Activated T-helper 17 cell treated with anti-CD3 and anti-CD28 coated beads, Interleukin-2, amount 50 U/mL, for 72 hours (primary cell): Measurements from ENCODE around the gene NFATC3. TPM values are rescaled to one million over a fixed set of nuclear protein-coding genes. Genes with fewer than 3 reads are reported as not detected.

Experiments
- ATAC-seq: fragments of 150-1000 bp; cut with Tn5 transposase; replicated peaks from 2 replicates; pipeline ENCODE4 v1.10.0; 2021; ENCODE audit warnings: mild to moderate bottlenecking, moderate library complexity
- H3K27ac Mint-ChIP-seq: one replicate; pipeline ENCODE4 v1.8.0; 2022; ENCODE audit warnings: mixed read lengths
- H3K27me3 Mint-ChIP-seq: one replicate; pipeline ENCODE4 v1.8.0; 2022; ENCODE audit warnings: mixed read lengths
- H3K36me3 Mint-ChIP-seq: one replicate; pipeline ENCODE4 v1.8.0; 2022; ENCODE audit warnings: low read depth, mild to moderate bottlenecking, mixed read lengths
- H3K4me1 Mint-ChIP-seq: one replicate; pipeline ENCODE4 v1.8.0; 2022; ENCODE audit warnings: mixed read lengths
- H3K4me3 Mint-ChIP-seq: one replicate; pipeline ENCODE4 v1.8.0; 2022; ENCODE audit warnings: mild to moderate bottlenecking, mixed read lengths
- H3K9me3 Mint-ChIP-seq: one replicate; pipeline ENCODE4 v1.8.0; 2022; ENCODE audit warnings: mixed read lengths
- total RNA-seq, 2 donors: library from RNA; stranded (reverse); gene quantifications; one replicate each; pipeline ENCODE4 v1.2.3, GENCODE V29; 2022

The NFATC3 gene
- total RNA-seq, 2 donors from 2014 or later, result 71.1 to 78.1 TPM

GRCh38 chr16:68269793-68270192, 184.6 kb downstream of the NFATC3 start:
- Mint-ChIP-seq H3K4me1 (peaks cover 48% of the 10 kb centered on the region), H3K4me3 (peak overlapping the region; percentile 71), H3K27ac (peak overlapping the region; percentile 90), H3K27me3 (no peaks in the 10 kb centered on the region), H3K9me3 (no peaks in the 10 kb centered on the region), H3K36me3 (peaks cover 97% of the 10 kb centered on the region)
- no peak for ATAC-seq

- peaks cover 97% of the 10 kb centered on the region for H3K36me3 Mint-ChIP-seq
- H3K4me3 Mint-ChIP-seq, result peak overlapping the region; percentile 71
- H3K27ac Mint-ChIP-seq, result peak overlapping the region; percentile 90
- H3K27me3 Mint-ChIP-seq, result no peaks in the 10 kb centered on the region
- ATAC-seq, result peak; percentile 68
- no peaks in the 10 kb centered on the region for H3K9me3 Mint-ChIP-seq
- peaks cover 46% of the 10 kb centered on the region for H3K4me1 Mint-ChIP-seq
These were observed 185.2 kb downstream of the NFATC3 start for GRCh38 chr16:68270353-68270752.

GRCh38 chr16:68272507-68273209, 187.5 kb downstream of the NFATC3 start:
- Mint-ChIP-seq H3K4me1 (peaks cover 45% of the 10 kb centered on the region), H3K4me3 (peak overlapping the region; percentile 80), H3K27ac (peak overlapping the region; percentile 89), H3K27me3 (no peaks in the 10 kb centered on the region), H3K36me3 (peaks cover 96% of the 10 kb centered on the region), H3K9me3 (no peaks in the 10 kb centered on the region)
- peak; percentile 36 for ATAC-seq

GRCh38 chr16:68273459-68273858, 188.3 kb downstream of the NFATC3 start:
- Mint-ChIP-seq H3K36me3 (peaks cover 88% of the 10 kb centered on the region), H3K27ac (peak overlapping the region; percentile 89), H3K4me1 (peaks cover 40% of the 10 kb centered on the region), H3K4me3 (peak overlapping the region; percentile 80), H3K9me3 (no peaks in the 10 kb centered on the region), H3K27me3 (no peaks in the 10 kb centered on the region)
- no peak for ATAC-seq

- no peaks in the 10 kb centered on the region for H3K9me3 Mint-ChIP-seq
- H3K36me3 Mint-ChIP-seq, result peaks cover 83% of the 10 kb centered on the region
- H3K27me3 Mint-ChIP-seq, result no peaks in the 10 kb centered on the region
- ATAC-seq, result peak; percentile 30
- H3K27ac Mint-ChIP-seq, result peak overlapping the region; percentile 89
- peak overlapping the region; percentile 80 for H3K4me3 Mint-ChIP-seq
- H3K4me1 Mint-ChIP-seq, result peaks cover 40% of the 10 kb centered on the region
These were observed 188.7 kb downstream of the NFATC3 start for GRCh38 chr16:68273896-68274295.

GRCh38 chr16:68274441-68274840, 189.3 kb downstream of the NFATC3 start:
- ATAC-seq, result no peak
- Mint-ChIP-seq H3K36me3 (peaks cover 83% of the 10 kb centered on the region), H3K4me3 (peak overlapping the region; percentile 80), H3K27ac (peak overlapping the region; percentile 89), H3K27me3 (no peaks in the 10 kb centered on the region), H3K9me3 (no peaks in the 10 kb centered on the region), H3K4me1 (peaks cover 34% of the 10 kb centered on the region)

GRCh38 chr16:68275611-68276191, 190.5 kb downstream of the NFATC3 start:
- no peaks in the 10 kb centered on the region for H3K9me3 Mint-ChIP-seq
- H3K27me3 Mint-ChIP-seq, result no peaks in the 10 kb centered on the region
- peaks cover 32% of the 10 kb centered on the region for H3K4me1 Mint-ChIP-seq
- peaks cover 80% of the 10 kb centered on the region for H3K36me3 Mint-ChIP-seq
- peak overlapping the region; percentile 80 for H3K4me3 Mint-ChIP-seq
- peak overlapping the region; percentile 86 for H3K27ac Mint-ChIP-seq
- ATAC-seq, result peak; percentile 88

GRCh38 chr16:68276223-68276622, 191.1 kb downstream of the NFATC3 start:
- peaks cover 80% of the 10 kb centered on the region for H3K36me3 Mint-ChIP-seq

More at GRCh38 chr16:68276223-68276622, 191.1 kb downstream of the NFATC3 start:
- Mint-ChIP-seq H3K9me3 (no peaks in the 10 kb centered on the region), H3K4me3 (peak overlapping the region; percentile 80), H3K4me1 (peaks cover 34% of the 10 kb centered on the region), H3K27me3 (no peaks in the 10 kb centered on the region), H3K27ac (peak overlapping the region; percentile 86)
- ATAC-seq, result no peak

Other genes with a start within 250 kb of the NFATC3 start
- gene THAP11, start 243.1 kb upstream of the NFATC3 start, total RNA-seq, result 10 to 100 TPM; 29.9 to 51.6 TPM
- gene NUTF2, start 238.4 kb upstream of the NFATC3 start, total RNA-seq, result 100 to 1,000 TPM in 1 of 2 donors, 10 to 100 TPM in 1; 82.9 to 175 TPM
- 10 to 100 TPM; 61.4 to 64.2 TPM for gene CENPT, start 237.7 kb upstream of the NFATC3 start, total RNA-seq
- 100 to 1,000 TPM; 101 to 137 TPM for gene EDC4, start 212.3 kb upstream of the NFATC3 start, total RNA-seq
- 1 to 10 TPM in 1 of 2 donors, not detected in 1; 1.2 TPM for gene NRN1L, start 200.5 kb upstream of the NFATC3 start, total RNA-seq
- 10 to 100 TPM in 1 of 2 donors, 1 to 10 TPM in 1; 7.5 to 11.8 TPM for gene PSKH1, start 192.1 kb upstream of the NFATC3 start, total RNA-seq
- gene CTRL, start 153.5 kb upstream of the NFATC3 start, total RNA-seq, result 1 to 10 TPM; 4.0 to 6.1 TPM
- 100 to 1,000 TPM; 201 to 217 TPM for gene PSMB10, start 148.5 kb upstream of the NFATC3 start, total RNA-seq
- gene LCAT, start 141.2 kb upstream of the NFATC3 start, total RNA-seq, result 10 to 100 TPM; 15.0 to 19.1 TPM
- gene SLC12A4, start 116.7 kb upstream of the NFATC3 start, total RNA-seq, result 10 to 100 TPM; 34.6 to 47.0 TPM
- gene DPEP3, start 104.9 kb upstream of the NFATC3 start, total RNA-seq, result under 1 TPM in 1 of 2 donors, not detected in 1; 0.19 TPM
- gene DPEP2, start 85.9 kb upstream of the NFATC3 start, total RNA-seq, result 1 to 10 TPM; 2.8 to 7.3 TPM
- gene DPEP2NB, start 69.5 kb upstream of the NFATC3 start, total RNA-seq, result not detected
- gene DDX28, start 62.1 kb upstream of the NFATC3 start, total RNA-seq, result 10 to 100 TPM in 1 of 2 donors, 1 to 10 TPM in 1; 7.2 to 18.7 TPM
- gene DUS2, start 62.1 kb upstream of the NFATC3 start, total RNA-seq, result 10 to 100 TPM; 24.6 to 35.0 TPM
- under 1 TPM; 0.13 to 0.15 TPM for gene ESRP2, start 150.8 kb downstream of the NFATC3 start, total RNA-seq
- gene PLA2G15, start 160.0 kb downstream of the NFATC3 start, total RNA-seq, result 10 to 100 TPM; 11.2 to 15.5 TPM
- gene SLC7A6, start 179.2 kb downstream of the NFATC3 start, total RNA-seq, result 10 to 100 TPM; 65.6 to 99.0 TPM
- 10 to 100 TPM; 21.3 to 21.8 TPM for gene SLC7A6OS, start 225.6 kb downstream of the NFATC3 start, total RNA-seq
- gene PRMT7, start 225.6 kb downstream of the NFATC3 start, total RNA-seq, result 10 to 100 TPM; 53.3 to 57.8 TPM